ENCODE measurements around the gene CFAP54. TPM values are rescaled to one million over a fixed set of nuclear protein-coding genes. Genes with fewer than 3 reads are reported as not detected.
A peak's percentile ranks its signal among the peaks of the same experiment; 100 is the strongest.

Gene CFAP54
- total RNA-seq, 4 donors from 2014 or later = 3.0 to 5.4 (median 4.1) TPM

DNA sequence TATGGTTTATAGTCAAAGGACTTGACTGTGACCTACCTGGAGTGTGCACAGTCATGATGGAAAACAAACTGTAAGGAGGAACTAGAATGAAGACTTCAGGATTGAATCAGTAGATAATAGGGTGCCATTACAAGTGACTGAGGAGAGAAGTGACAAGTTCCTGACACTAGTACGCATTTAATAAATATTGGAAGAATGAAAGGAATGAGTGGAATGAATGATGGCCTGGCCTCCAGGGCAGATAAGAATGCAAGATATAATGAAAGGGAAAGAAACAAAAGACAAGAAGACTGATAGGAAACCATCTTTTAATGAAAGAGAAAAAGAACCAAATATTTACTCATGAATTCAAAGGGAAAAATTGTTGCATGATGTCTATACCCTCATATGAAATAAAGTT, 372.9 kb downstream of the CFAP54 start:
- Histone ChIP-seq H3K9me3 (no peaks in the 10 kb centered on the region), H3K27ac (no peak overlapping the region), H3K36me3 (no peaks in the 10 kb centered on the region), H3K4me3 (replicated peaks in 1 of 3) (no peak overlapping the region), H3K27me3 (no peaks in the 10 kb centered on the region), H3K4me1 (no peaks in the 10 kb centered on the region)
- intact Hi-C loops (cut with DNase I) = no loop called here
- TF ChIP-seq POLR2A (IDR thresholded peaks at IDR 0.05) = no peak
- TF ChIP-seq, protein P1, sequence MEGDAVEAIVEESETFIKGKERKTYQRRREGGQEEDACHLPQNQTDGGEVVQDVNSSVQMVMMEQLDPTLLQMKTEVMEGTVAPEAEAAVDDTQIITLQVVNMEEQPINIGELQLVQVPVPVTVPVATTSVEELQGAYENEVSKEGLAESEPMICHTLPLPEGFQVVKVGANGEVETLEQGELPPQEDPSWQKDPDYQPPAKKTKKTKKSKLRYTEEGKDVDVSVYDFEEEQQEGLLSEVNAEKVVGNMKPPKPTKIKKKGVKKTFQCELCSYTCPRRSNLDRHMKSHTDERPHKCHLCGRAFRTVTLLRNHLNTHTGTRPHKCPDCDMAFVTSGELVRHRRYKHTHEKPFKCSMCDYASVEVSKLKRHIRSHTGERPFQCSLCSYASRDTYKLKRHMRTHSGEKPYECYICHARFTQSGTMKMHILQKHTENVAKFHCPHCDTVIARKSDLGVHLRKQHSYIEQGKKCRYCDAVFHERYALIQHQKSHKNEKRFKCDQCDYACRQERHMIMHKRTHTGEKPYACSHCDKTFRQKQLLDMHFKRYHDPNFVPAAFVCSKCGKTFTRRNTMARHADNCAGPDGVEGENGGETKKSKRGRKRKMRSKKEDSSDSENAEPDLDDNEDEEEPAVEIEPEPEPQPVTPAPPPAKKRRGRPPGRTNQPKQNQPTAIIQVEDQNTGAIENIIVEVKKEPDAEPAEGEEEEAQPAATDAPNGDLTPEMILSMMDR (IDR thresholded peaks at IDR 0.05) = no peak
- 89 to 92% methylated on average over 1 of the region's 1 CpG for WGBS, 2 donors
- DNase-seq = no peak

DNA sequence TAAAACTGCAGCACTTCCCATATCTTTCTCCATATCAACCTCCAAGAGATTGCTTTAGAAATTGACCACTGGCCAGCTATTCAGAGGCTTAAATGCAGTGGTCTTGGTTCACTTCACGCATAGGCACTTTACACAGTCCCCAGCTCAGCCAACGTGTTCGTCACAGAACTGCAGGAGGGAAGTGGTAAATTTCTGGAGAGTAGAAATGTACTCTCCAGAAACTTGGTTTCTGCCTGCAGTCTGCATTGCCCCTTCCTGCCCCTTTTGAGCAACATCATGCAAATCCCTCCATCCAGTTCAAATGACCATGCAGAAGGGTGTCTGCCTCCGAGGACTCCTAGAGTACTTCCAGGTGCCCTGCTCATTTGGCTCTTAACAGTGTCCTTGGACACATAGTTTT, 375.0 kb downstream of the CFAP54 start:
- no peaks in the 10 kb centered on the region for H3K4me1 ChIP-seq
- intact Hi-C loops (cut with DNase I) = no loop called here
- no peak overlapping the region for H3K27ac ChIP-seq
- H3K9me3 ChIP-seq = no peaks in the 10 kb centered on the region
- peak; percentile 16 to 18 for DNase-seq
- H3K4me3 ChIP-seq (replicated peaks in 1 of 3) = no peak overlapping the region
- no peaks in the 10 kb centered on the region for H3K36me3 ChIP-seq
- TF ChIP-seq, protein P1 (IDR thresholded peaks at IDR 0.05) = no peak
- TF ChIP-seq POLR2A (IDR thresholded peaks at IDR 0.05) = no peak
- WGBS, 2 donors = 15 to 28% methylated on average over 4 of the region's 4 CpGs
- no peaks in the 10 kb centered on the region for H3K27me3 ChIP-seq

DNA sequence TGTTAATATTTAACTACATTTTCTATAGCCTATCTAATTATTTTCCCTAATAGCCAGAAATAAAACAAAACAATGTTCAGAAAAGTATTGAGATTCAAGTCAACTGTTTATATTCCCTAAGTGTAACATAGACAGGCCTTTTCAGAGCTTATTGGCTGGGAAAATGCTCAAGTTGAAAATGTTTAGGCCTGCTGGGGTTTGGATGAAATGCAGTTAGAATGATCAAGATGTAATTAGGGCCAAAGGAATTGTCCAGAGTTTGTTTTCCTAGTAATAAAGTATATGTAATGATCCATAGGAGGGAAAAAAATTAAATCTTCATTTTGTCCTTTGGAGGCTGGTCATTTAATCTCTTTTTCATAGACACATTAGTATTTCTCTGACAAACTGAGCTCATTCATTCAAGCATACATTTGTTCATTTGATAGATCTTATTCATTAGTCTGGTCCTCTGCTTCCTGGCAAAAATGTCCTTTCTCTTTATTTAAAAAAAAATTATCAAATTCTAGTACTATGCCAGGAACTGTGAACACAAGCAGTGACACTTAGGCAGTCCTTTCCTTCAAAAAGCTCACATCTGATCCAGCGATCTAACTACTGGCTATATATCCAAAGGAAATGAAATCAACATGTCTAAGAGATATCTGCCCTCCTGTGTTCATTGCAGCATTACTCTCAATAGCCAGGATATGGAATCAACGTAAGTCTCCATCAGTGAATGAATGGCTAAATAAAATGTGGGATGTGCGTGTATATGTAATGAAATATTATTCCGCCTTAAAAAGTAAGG, 377.6 kb downstream of the CFAP54 start:
- intact Hi-C loops (cut with DNase I) = no loop called here
- TF ChIP-seq, protein P1 (IDR thresholded peaks at IDR 0.05) = no peak
- TF ChIP-seq POLR2A (IDR thresholded peaks at IDR 0.05) = no peak
- WGBS, 2 donors = 77 to 95% methylated on average over 4 of the region's 4 CpGs
- no peak for DNase-seq
- no peak overlapping the region for H3K4me3 ChIP-seq (replicated peaks in 1 of 3)
- no peaks in the 10 kb centered on the region for H3K27me3 ChIP-seq
- H3K9me3 ChIP-seq = no peaks in the 10 kb centered on the region
- no peaks in the 10 kb centered on the region for H3K4me1 ChIP-seq
- H3K27ac ChIP-seq = no peak overlapping the region
- no peaks in the 10 kb centered on the region for H3K36me3 ChIP-seq

DNA sequence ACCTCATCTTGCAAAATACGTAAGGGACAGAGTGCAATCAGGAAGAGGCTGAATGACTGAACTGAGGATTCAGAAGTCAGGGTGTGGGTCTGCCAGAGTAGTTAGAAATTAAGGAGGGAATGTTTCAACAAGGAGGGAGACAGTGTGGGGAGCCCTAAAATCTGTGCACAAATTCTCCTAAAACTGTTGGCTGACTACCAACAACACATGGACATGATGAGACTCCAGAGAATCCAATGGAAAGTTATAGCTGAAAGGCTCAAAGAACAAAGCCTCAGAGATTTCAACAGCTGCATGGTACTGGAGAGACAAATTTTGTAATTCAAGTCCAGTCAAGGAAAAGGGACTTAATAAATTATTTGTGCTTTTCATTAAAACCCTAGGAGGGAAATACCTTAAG, 381.6 kb downstream of the CFAP54 start:
- no peak for TF ChIP-seq POLR2A (IDR thresholded peaks at IDR 0.05)
- TF ChIP-seq, protein P1 (IDR thresholded peaks at IDR 0.05) = no peak
- H3K27me3 ChIP-seq = peaks cover 3% of the 10 kb centered on the region
- no peak overlapping the region for H3K27ac ChIP-seq
- no peaks in the 10 kb centered on the region for H3K36me3 ChIP-seq
- DNase-seq = no peak
- no peak overlapping the region for H3K4me3 ChIP-seq (replicated peaks in 1 of 3)
- no peaks in the 10 kb centered on the region for H3K4me1 ChIP-seq
- WGBS, 2 donors = 88 to 94% methylated on average over 1 of the region's 1 CpG
- H3K9me3 ChIP-seq = no peaks in the 10 kb centered on the region
- intact Hi-C loops (cut with DNase I) = no loop called here

DNA sequence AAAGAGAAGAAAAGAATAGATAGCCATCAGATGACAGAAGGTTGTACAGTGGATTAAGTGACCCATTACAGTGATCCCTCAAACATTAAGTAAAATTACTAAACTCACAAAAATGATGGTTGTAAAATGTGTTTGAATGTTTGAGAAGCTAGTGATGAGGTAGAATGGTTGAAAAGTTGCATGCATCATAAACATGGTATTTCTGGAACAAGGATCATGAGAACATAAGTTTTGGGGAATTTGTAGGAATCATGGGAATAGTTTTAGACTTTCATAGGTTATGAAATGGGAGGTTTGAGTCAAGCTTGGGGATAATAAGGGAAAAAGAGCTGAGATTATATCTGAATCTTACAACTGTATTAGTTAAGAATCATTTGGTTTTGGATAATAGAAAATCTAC, 383.6 kb downstream of the CFAP54 start:
- Histone ChIP-seq H3K27ac (no peak overlapping the region), H3K27me3 (peaks cover 3% of the 10 kb centered on the region), H3K36me3 (no peaks in the 10 kb centered on the region), H3K4me1 (no peaks in the 10 kb centered on the region), H3K4me3 (replicated peaks in 1 of 3) (no peak overlapping the region), H3K9me3 (no peaks in the 10 kb centered on the region)
- intact Hi-C loops (cut with DNase I) = no loop called here
- TF ChIP-seq, protein P1 (IDR thresholded peaks at IDR 0.05) = no peak
- TF ChIP-seq POLR2A (IDR thresholded peaks at IDR 0.05) = no peak
- no peak for DNase-seq

Data from thyroid gland (tissue), 4 donors.